Testis (tissue), 3 donors: ENCODE data around the gene GRIK2. TPM values are rescaled to one million over a fixed set of nuclear protein-coding genes. Genes with fewer than 3 reads are reported as not detected.

Source experiments
- DNase-seq: peaks from one replicate; pipeline ENCODE4 v3.0.0-alpha.2; 2019
- H3K27ac ChIP-seq, 2 donors: fragments of 200-600 bp; sonication (generic); one replicate each; pipeline ENCODE4 v1.5.1; 2019
- H3K27me3 ChIP-seq: fragments of 200-600 bp; sonication (generic); one replicate; pipeline ENCODE4 v1.5.1; 2019
- H3K36me3 ChIP-seq: fragments of 200-600 bp; sonication (generic); one replicate; pipeline ENCODE4 v1.5.1; 2017; ENCODE audit warnings: low read depth; ENCODE audit errors: missing control alignments
- H3K4me1 ChIP-seq: fragments of 200-600 bp; sonication (generic); one replicate; pipeline ENCODE4 v1.5.1; 2019
- H3K4me3 ChIP-seq, 2 donors: fragments of 200-600 bp; sonication (generic); one replicate each; pipeline ENCODE4 v1.5.1; 2017 to 2019
- H3K9me3 ChIP-seq: fragments of 200-600 bp; sonication (generic); one replicate; pipeline ENCODE4 v1.5.1; 2017
- POLR2A ChIP-seq: fragments of 450-650 bp; IDR thresholded peaks from one replicate; pipeline ENCODE4 v1.6.1; 2017; ENCODE audit warnings: antibody characterized with exemption, mild to moderate bottlenecking, moderate library complexity
- WGBS, 2 donors: methylation state at CpG; one replicate each; pipeline ENCODE4 v1.1.5; 2018; 5-methylcytosine and 5-hydroxymethylcytosine counted together
- intact Hi-C: fragments of 100-400 bp; cut with DNase I; formaldehyde crosslinking; loops from one replicate; pipeline ENCODE4 v1.15.1; 2023; ENCODE audit warnings: low total_unique reads
- polyA plus RNA-seq: library from polyadenylated mRNA; stranded (reverse); fragments of 350-450 nt; fragmentation: Illumina TruSeq; extraction: RNeasy Lipid Tissue Mini Kit (QIAGEN cat#74804); gene quantifications from one replicate; pipeline ENCODE4 v1.2.3, GENCODE V29; 2014; ENCODE audit warnings: low read depth, low replicate concordance; ENCODE audit not compliant: insufficient read depth
- total RNA-seq, 2 donors: library from RNA; depleted of rRNA; stranded (reverse); fragments of >200 nt; gene quantifications; one replicate each; pipeline ENCODE4 v1.2.3, GENCODE V29; 2016
- TF ChIP-seq, protein P1 (sequence below), 3 experiments: fragments of 450-650 bp in 2 of 3; fragments of 200-600 bp in 1 of 3; sonication (generic) in 1 of 3; IDR thresholded peaks; one replicate each; pipeline ENCODE4 v1.5.1; 2016 to 2019; ENCODE audit warnings: antibody characterized with exemption in 3 of 3, mild to moderate bottlenecking in 2 of 3, moderate library complexity in 1 of 3

GRIK2 gene
- total and polyA plus RNA-seq, 3 donors from 2014 or later = 1.1 to 23.5 (median 12.4) TPM

- Histone ChIP-seq H3K27ac (no peak overlapping the region), H3K27me3 (no peaks in the 10 kb centered on the region), H3K4me3 (no peak overlapping the region), H3K36me3 (no peaks in the 10 kb centered on the region), H3K9me3 (no peaks in the 10 kb centered on the region), H3K4me1 (peaks cover 5% of the 10 kb centered on the region)
- intact Hi-C loops = no loop called here
- TF ChIP-seq, protein P1, sequence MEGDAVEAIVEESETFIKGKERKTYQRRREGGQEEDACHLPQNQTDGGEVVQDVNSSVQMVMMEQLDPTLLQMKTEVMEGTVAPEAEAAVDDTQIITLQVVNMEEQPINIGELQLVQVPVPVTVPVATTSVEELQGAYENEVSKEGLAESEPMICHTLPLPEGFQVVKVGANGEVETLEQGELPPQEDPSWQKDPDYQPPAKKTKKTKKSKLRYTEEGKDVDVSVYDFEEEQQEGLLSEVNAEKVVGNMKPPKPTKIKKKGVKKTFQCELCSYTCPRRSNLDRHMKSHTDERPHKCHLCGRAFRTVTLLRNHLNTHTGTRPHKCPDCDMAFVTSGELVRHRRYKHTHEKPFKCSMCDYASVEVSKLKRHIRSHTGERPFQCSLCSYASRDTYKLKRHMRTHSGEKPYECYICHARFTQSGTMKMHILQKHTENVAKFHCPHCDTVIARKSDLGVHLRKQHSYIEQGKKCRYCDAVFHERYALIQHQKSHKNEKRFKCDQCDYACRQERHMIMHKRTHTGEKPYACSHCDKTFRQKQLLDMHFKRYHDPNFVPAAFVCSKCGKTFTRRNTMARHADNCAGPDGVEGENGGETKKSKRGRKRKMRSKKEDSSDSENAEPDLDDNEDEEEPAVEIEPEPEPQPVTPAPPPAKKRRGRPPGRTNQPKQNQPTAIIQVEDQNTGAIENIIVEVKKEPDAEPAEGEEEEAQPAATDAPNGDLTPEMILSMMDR (IDR thresholded peaks at IDR 0.05) = no peak
- TF ChIP-seq POLR2A = no peak
- no peak for DNase-seq
Measured at GRCh38 chr6:101394936-101395335, 1.4 kb downstream of the GRIK2 start.

- TF ChIP-seq, protein P1 (IDR thresholded peaks at IDR 0.05) = no peak
- no peak for TF ChIP-seq POLR2A
- Histone ChIP-seq H3K27ac (no peak overlapping the region), H3K4me3 (no peak overlapping the region), H3K27me3 (no peaks in the 10 kb centered on the region), H3K4me1 (peaks cover 5% of the 10 kb centered on the region), H3K9me3 (no peaks in the 10 kb centered on the region), H3K36me3 (no peaks in the 10 kb centered on the region)
- intact Hi-C loops = no loop called here
- DNase-seq = no peak
Measured at GRCh38 chr6:101395345-101395744, 1.8 kb downstream of the GRIK2 start.

GRCh38 chr6:101396548-101397173 lies 3.2 kb downstream of the GRIK2 start:
- peaks cover 5% of the 10 kb centered on the region for H3K4me1 ChIP-seq
- H3K36me3 ChIP-seq = no peaks in the 10 kb centered on the region
- no peaks in the 10 kb centered on the region for H3K9me3 ChIP-seq
- intact Hi-C loops = no loop called here
- WGBS, 2 donors = 6 to 9% methylated on average over 3 of the region's 3 CpGs
- TF ChIP-seq POLR2A = no peak
- TF ChIP-seq, protein P1 (IDR thresholded peaks at IDR 0.05) = no peak
- H3K27me3 ChIP-seq = no peaks in the 10 kb centered on the region
- H3K4me3 ChIP-seq = no peak overlapping the region
- H3K27ac ChIP-seq = no peak overlapping the region
- peak; percentile 84 for DNase-seq

GRCh38 chr6:101397199-101397598 lies 3.7 kb downstream of the GRIK2 start:
- Histone ChIP-seq H3K27ac (no peak overlapping the region), H3K27me3 (no peaks in the 10 kb centered on the region), H3K36me3 (no peaks in the 10 kb centered on the region), H3K4me3 (no peak overlapping the region), H3K9me3 (no peaks in the 10 kb centered on the region), H3K4me1 (peaks cover 6% of the 10 kb centered on the region)
- TF ChIP-seq, protein P1 (IDR thresholded peaks at IDR 0.05) = no peak
- no peak for TF ChIP-seq POLR2A
- intact Hi-C loops = no loop called here
- no peak for DNase-seq
- 22 to 45% methylated on average over 4 of the region's 4 CpGs for WGBS, 2 donors
